GM12801 (cell line): Measurements from ENCODE around the gene GNAS.

ENCODE experiments used
- CTCF ChIP-seq: IDR thresholded peaks from one replicate; pipeline ENCODE4 v1.5.1; 2011; ENCODE audit warnings: control low read depth; ENCODE audit not compliant: insufficient read length; ENCODE audit errors: extremely low read depth

Gene GNAS

GRCh38 chr20:58822149-58822548 lies 30.4 kb upstream of the GNAS start:
- no peak for TF ChIP-seq CTCF

- no peak for TF ChIP-seq CTCF
These were observed 29.5 kb upstream of the GNAS start for GRCh38 chr20:58822748-58823730.

- TF ChIP-seq CTCF = no peak
These were observed 27.7 kb upstream of the GNAS start for GRCh38 chr20:58824843-58825242.

- TF ChIP-seq CTCF = no peak
These were observed 27.1 kb upstream of the GNAS start for GRCh38 chr20:58825450-58825849.

GRCh38 chr20:58826271-58826670 lies 26.2 kb upstream of the GNAS start:
- TF ChIP-seq CTCF = no peak

- TF ChIP-seq CTCF = no peak
These were observed 24.4 kb upstream of the GNAS start for GRCh38 chr20:58828136-58828535.

GRCh38 chr20:58829531-58829941 lies 23.0 kb upstream of the GNAS start:
- TF ChIP-seq CTCF = no peak
